Peyer's patch (tissue), 4 donors: ENCODE measurements around the gene VARS1.

Experiments
- POLR2A ChIP-seq, 2 donors: fragments of 450-650 bp; IDR thresholded peaks; one replicate each; pipeline ENCODE4 v1.5.1; 2017; ENCODE audit warnings: antibody characterized with exemption in 2 of 2, mild to moderate bottlenecking in 2 of 2, moderate library complexity in 2 of 2
- TF ChIP-seq, protein P1 (sequence below), 6 experiments: fragments of 450-650 bp in 4 of 6; fragments of 200-600 bp in 2 of 6; sonication (generic) in 1 of 6; IDR thresholded peaks; one replicate each; pipeline ENCODE4 v1.5.1; 2017 to 2019; ENCODE audit warnings: antibody characterized with exemption in 6 of 6, mild to moderate bottlenecking in 3 of 6, moderate library complexity in 1 of 6

DNA sequence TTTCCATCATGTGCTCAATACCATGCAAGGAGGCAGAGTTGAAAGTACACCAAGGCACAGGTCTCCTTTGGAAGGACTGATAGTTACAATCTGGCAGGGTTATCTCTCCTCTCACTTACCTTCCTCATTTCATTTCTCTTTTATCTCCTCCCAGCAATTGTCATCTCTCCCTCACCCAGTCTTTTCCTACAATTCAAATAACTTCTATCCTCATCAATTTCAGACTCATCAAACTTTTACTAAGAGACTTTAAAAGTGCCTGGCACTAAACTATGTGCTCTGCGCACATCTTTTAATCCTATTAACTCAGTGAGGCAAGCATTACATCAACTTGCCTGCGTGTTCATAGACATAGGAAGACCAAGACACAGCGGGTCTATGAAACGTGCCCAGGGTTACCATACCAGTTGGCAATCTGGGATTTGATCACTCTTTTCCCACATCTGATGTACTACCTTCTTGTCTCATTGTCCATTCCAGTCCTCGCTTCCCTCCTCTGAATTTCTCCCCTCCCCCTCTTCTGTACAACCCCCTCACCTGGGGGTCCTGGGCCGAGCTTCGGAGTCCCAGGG lies 1.2 kb downstream of the VARS1 start:
- TF ChIP-seq, protein P1, sequence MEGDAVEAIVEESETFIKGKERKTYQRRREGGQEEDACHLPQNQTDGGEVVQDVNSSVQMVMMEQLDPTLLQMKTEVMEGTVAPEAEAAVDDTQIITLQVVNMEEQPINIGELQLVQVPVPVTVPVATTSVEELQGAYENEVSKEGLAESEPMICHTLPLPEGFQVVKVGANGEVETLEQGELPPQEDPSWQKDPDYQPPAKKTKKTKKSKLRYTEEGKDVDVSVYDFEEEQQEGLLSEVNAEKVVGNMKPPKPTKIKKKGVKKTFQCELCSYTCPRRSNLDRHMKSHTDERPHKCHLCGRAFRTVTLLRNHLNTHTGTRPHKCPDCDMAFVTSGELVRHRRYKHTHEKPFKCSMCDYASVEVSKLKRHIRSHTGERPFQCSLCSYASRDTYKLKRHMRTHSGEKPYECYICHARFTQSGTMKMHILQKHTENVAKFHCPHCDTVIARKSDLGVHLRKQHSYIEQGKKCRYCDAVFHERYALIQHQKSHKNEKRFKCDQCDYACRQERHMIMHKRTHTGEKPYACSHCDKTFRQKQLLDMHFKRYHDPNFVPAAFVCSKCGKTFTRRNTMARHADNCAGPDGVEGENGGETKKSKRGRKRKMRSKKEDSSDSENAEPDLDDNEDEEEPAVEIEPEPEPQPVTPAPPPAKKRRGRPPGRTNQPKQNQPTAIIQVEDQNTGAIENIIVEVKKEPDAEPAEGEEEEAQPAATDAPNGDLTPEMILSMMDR (IDR thresholded peaks at IDR 0.05) = no peak
- TF ChIP-seq POLR2A (IDR thresholded peaks at IDR 0.05) = no peak
